HL-60/S4 treated with phorbol 12-myristate 13-acetate at 8.2 ng/mL for 4 days and 3 days (cell line): Measurements from ENCODE around the gene SCN10A.

Experiments
- in situ Hi-C: fragments of 300-500 bp; cut with MboI; formaldehyde crosslinking; loops from 2 replicates; pipeline ENCODE4 v1.15.0; 2022; ENCODE audit warnings: low sequenced_read_pairs

The SCN10A gene

DNA sequence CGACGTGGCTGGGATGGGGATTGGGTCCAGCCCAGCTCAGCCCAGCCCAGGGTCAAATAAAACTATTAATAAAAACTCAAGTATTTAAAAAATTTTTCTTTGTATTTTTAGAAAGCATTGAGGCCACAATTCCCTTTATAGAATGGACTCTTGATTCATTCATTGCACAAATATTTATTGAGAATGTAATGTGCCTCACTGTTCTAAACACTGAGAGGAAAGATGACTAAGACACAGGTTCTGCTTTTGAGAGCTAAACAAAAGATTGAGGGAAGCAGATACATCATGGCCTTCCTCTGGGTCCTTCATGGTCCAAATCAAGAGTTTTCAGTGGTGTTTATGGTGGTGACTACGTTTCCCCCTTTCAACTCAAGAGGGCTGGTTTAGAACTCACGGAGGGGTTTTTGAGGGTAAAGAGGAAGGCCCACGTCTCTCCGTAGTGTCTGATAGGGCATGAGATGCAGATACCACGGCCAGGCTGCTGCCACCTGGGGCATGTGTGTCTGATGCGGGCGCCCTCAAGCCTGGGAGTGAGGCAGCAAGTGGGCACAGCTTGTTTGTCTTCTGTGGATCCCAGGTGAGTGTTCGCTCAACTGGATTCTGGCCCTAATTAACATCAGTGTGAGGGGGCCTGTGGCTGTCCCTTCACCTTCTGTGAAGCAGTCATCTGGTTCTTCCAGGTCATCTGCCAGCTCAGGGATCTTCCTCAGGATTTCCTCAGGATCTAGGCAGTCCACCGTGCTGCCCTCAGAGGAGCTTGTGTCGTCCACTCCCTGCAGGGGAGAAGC lies 93.0 kb downstream of the SCN10A start:
- in situ Hi-C loops, result no loop called here

DNA sequence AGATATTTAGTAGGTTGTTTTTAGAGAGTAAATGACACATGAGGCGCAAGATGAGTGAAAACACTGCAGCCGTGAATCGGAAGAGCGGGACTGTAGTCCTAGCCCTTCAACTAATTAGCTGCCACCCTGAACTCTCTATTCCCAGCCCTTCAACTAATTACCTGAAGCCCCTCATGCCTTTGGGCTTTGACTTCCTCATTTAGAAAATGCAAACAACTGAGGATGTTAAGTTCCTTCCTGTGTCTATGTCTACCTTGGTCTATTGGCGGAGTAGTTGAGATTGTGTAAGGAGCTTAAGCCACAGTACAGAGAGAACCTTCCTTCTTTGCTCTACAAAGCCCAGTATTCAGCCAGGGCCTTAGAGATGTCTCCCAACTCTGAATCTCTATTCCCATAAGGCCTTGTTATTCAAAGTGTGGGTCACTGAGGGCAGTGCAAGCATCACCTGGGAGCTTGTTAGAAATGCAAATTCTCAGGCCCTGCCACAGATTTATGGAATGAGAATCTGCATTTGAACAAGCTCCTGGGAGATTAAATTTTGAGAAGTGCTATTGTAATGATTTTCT lies 94.7 kb downstream of the SCN10A start:
- in situ Hi-C loops, result no loop called here

DNA sequence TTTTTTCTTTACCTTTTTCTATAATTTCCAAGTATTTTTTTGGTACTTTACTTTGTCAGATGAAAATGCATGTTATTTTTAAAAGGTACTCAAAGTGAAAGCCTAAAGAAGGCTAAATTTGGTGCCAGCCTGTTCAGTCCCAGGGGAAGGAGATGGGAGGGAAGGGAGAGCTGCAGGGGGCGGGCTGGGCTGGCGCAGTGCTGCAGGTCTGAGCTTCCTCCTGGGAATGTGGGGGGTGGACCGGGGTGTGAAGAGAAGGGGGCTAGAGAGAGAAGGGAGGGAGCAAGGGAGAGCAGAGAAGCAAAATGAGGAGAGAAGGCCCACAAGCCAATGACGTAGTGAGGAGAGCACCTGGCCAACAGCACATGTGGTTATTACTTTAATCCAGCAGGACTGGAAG lies 95.6 kb downstream of the SCN10A start:
- in situ Hi-C loops, result no loop called here

DNA sequence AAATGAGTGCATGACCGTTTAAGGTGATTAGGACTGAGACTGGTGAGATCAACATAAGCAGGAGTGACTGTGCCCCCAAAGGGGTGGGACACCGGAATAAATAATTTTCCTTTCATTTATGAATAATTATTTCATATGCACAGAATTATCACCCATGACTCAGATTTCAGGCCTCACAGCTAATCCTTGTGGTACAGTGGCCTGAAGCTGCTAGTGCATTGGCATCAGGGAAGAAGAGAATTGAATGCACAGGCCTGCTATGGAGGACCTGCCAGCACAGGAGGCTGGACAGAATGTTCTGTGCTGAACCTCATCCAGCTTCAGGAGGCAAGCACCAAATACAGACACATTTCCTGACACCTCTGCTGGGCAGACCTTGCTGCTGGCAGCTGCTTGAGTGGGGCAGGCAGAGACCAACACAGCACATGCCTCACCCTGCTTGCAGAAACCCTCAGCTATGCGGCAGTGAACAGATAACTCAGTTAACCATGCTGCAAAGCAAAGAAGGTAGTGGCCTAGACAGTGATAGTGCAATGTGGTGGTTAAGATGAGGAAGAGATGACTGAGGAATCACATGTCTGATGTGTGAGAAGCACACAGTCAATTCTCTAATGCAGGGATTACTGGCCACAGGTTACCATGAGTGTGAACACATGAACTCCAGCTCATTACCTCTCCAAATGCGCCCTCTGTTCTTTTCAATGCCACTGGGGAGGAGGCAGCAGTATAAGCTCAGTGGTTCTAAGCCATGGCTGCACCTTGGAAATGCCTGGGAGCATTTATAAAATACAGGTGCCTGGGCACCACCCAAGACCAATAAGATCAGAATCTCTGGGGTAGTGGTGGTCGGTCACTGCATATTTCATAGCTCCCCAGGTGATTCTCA lies 98.4 kb downstream of the SCN10A start:
- in situ Hi-C loops, result no loop called here

DNA sequence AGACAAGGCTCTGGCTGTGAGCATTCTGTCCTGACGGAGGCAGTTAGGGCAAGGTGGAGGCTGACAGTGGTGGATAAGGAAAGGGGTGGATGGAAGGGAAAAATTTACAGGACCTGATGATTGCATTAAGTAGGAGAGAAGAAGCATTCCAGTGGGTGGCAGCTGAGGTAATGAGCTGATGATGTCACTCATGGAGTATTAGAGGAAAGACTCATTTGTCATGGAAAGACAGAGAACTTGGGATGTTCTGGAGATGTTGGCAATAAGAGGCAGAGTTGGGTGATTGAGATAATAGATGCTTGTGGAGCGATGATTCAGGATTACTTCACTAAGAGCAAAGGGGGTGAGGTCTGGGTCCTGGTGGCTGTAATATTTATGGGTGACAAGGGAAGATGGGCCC lies 102.9 kb downstream of the SCN10A start:
- in situ Hi-C loops, result no loop called here

DNA sequence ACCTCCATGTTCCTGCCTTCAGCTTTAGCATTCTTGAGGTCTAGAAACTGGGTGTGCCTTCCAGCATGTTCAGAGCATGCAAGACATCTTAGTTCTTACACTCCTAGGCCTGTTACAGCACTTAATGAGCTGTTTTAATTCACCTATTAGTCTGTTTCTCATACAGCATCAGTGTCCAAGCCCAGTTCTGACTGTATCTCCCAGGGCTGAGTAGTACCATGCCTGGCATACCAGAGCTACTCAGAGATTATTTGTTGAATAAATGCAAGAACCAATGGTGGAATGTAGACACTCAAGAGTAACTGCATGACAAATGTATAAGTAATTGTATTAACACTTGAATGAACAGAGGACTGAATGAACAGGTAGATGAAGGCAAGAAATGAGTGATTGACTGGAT lies 104.7 kb downstream of the SCN10A start:
- in situ Hi-C loops, result no loop called here

DNA sequence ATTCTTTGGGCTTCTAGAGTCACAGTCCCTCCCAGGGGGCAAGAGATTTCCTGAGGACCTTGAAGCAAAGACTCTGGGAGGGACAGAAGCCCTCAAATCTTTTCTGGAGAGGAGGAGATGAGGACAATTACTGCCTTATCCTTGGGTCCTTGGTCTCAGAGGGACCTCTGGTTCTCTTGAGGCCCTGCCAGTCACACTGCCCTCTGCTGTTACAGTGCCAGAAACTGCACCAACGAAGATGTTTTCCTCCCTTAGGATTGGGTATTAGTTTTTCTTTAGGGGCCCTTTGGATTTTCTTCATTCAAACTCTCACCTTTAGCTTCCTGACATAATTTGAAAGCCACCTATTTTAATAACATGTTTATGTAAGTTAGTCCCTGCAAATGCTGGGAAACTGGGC lies 108.3 kb downstream of the SCN10A start:
- in situ Hi-C loops, result no loop called here

DNA sequence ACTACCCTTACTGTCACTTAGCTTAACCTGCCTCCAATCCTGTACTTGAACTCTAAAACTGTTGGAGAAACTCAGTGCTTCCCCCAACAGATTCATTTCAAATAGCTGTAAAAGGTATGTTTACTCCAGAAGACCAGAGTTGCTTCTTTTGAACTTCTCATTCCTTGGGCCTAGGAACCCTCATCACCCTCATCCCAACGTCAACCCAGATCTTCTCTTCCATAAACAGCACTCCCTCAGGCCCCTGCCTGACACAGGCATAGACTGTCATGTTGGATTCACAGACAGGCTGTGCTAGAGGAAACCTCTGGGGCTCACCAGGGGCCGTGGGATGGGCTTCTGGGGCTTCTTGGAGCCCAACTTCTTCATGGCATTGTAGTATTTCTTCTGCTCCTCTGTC lies 109.1 kb downstream of the SCN10A start:
- in situ Hi-C loops, result no loop called here

DNA sequence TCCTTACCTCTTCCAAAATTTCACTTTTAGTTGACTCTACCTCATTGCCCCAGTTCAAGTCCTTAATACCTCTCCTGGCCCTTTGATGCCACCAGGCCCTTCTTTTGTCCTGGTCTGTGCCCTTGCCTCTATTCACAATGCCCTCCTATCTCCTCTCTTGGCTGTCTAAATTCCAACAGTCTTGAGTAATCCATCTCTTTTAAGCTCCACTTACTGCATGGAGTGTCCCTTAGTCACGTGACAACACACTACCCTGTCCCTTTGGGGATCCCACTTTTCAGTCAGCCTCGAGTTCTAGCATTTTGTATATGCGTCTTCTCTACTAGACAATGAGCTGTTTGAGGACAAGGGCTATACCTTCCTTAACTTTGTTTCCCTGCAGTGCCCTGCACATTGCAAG lies 113.8 kb downstream of the SCN10A start:
- in situ Hi-C loops, result no loop called here

DNA sequence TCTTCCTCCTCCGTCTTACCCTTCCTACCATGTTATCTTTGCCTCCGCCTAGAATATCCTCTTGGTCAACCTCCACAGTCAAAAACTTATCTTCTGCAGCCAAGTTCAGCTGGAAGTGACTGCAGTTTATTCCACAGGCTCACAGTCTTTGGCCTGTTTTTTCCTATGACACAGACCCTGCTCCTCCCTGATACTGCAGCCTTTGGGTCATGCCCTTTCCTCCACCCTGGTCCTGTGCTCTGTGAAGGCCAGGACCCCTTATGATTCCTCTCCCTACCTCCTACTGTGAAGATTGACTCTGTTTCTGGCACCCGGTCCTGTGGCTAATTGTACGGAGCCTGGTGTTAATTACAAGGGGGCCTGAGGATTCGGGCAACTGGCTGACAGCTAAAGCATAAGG lies 117.3 kb downstream of the SCN10A start:
- in situ Hi-C loops, result no loop called here

DNA sequence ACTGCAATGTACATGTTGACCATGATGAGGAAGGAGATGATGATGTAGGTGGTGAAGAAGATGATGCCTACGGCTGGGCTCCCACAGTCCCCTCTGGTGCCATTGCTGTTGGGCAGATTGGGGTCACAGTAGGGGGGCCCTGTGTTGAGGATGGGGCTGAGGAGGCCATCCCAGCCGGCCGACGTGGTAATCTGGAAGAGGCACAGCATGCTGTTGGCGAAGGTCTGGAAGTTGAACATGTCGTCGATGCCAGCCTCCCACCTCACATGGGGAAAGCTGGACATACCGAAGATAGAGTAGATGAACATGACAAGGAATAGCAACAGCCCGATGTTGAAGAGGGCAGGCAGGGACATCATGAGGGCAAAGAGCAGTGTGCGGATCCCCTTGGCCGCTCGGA lies 118.0 kb downstream of the SCN10A start:
- in situ Hi-C loops, result no loop called here

DNA sequence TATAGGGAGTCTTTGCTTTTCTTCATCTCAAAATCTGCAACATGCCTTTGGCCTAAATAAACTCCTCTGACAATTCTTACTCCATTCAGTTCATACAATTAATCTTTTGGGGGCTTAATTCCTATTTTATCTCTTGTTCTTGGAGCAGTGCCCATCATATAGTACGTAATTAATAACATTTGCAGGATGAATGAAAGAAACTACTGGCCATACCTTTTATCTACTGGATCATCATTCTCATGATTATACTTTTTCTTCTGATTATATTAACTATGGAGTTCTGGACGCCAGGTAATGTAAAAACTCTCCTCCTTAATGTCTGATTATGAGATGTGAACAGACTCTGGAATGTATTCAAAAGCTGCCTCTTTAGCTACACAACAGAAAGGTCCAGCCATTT lies 120.0 kb downstream of the SCN10A start:
- in situ Hi-C loops, result no loop called here

DNA sequence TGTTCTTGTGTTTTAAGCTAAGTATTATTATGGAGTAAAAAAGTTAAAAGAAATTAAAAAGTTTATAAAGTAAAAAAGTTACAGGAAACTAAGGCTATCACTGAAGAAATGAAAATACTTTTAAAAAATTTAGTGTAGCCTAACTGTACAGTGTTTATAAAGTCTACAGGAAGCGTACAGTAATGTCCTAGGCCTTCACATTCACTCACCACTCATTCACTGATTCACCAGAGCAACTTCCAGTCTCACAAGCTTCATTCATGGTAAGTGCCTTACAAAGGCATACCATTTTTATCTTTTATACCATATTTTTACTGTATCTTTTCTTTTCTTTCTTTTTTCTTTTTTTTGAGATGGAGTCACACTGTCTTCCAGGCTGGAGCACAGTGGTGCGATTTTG lies 125.8 kb downstream of the SCN10A start:
- in situ Hi-C loops, result no loop called here

DNA sequence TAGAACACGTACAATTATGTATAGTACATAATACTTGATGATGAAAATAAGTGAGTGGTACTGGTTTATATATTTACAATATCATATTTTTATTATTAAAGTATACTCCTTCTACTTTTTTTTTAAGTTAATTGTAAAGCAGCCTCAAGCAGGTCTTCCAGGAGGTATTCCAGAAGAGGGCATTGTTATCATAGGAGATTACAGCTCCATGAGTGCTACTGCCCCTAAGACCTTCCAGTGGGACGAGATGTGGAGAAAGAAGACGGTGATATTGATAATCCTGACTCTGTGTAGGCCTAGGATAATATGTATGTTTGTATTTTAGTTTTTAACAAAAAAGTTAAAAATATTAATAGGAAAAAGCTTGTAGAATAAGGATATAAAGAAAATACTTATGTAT lies 126.2 kb downstream of the SCN10A start:
- in situ Hi-C loops, result no loop called here

DNA sequence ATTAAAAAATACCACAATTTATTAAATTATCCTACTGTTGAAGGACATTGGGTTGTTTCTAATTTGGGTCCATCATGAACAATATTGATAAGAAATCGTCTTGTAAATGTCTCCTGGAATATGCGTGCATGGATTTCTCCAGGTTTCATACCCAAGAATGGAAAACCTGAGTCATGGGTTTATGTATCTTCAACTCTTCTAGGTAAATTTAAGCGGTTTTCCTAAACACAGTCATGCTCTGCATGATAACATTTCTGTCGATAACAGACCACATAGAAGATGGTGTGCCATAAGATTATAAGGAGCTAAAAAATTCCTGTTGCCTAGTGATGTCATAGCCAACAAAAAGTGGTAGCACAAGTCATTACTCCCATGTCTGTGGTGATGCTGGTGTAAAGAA lies 126.7 kb downstream of the SCN10A start:
- in situ Hi-C loops, result no loop called here

DNA sequence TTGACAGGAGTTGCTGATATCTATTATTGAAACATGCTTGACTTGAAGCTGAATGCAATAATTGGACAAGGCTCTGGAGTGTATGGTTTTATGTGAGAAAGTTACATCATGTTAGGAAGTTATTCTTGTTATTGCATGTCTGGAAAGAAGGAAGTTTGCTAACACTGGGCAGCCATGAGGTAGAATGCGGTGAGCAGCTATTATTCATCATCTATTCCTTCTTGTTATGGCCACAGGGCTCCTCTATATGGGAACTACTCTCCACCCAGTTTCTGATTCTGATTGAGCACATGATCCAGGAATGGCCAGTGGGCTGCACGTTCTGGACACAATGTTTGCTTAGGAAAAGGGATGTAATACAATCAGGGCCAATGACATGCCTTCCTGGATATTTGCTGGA lies 128.7 kb downstream of the SCN10A start:
- in situ Hi-C loops, result no loop called here

DNA sequence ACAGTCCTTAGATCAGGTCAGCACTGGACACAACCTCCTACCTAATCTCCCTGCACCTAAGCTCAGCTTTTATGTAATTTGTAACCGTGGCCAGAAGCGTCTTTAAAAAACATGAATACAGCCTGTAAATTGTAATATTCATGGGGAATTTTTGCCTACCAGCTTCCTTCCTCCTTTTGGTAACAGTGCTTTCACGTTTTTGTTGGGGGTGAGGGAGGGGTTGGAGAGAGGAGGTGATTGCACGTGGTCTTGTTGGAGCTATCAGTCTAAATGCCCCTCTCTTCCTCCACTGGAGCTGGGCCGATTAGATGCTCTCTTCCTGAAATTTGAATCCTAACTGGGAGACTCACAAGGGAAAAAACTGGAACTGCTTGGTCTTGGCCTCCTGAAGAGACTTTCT lies 131.5 kb downstream of the SCN10A start:
- in situ Hi-C loops, result no loop called here

DNA sequence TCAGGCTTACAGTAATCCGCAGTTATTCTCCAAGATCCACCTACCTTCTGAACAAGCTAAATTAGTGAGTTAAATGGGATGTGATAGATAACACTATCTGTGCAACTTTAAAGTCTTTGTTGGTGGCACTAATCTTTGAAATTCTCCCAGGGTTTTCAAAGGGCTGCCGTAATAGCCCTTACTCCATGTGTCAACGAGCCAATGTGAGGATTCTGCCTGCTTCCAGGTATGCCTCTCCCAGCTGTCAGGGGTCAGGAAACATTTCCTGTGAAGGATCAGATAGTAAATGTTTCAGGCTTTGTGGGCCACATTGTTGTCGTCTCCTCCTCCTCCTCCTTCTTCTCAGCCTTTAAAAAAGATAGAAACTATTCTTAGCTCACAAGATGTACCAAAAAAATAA lies 146.3 kb downstream of the SCN10A start:
- in situ Hi-C loops, result no loop called here

DNA sequence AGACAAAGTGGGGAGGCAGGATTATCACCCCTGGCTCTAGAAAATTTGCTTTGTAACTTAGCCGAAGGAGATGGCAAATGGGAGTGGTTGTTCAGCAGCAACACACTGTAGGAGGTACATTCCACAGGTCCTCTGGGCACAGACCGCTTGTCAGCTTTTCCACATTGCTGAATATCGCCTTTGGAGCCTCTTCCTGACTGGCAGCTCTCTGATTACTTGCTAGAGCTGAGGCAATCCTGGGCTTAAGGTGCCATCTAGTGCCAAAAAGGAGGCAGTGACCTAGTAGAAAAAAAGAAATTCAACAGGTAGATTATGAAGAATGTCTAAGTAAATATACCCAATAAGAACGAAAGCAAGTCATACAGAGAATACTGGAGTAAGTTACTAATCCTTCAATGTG lies 153.5 kb downstream of the SCN10A start:
- in situ Hi-C loops, result no loop called here

DNA sequence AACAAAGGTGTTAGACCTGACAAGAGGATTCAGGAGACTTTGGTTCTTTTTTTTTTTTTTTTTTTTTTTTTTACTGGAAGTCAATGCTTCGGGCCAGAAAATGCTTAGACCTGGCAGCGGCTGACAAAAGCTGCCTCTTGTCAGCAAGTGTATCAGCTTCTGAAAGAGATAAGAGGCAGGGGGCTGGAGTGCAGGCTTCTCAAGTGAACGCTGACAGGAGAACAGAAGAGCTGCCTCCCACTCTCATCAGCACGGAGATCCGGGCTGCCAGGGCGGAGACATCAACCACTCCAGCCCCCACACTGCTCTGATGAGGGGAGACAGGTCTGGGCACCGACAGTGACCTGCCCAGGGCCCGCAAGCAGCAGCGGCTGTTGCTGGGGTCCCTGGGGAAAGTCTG lies 157.2 kb downstream of the SCN10A start:
- in situ Hi-C loops, result no loop called here

DNA sequence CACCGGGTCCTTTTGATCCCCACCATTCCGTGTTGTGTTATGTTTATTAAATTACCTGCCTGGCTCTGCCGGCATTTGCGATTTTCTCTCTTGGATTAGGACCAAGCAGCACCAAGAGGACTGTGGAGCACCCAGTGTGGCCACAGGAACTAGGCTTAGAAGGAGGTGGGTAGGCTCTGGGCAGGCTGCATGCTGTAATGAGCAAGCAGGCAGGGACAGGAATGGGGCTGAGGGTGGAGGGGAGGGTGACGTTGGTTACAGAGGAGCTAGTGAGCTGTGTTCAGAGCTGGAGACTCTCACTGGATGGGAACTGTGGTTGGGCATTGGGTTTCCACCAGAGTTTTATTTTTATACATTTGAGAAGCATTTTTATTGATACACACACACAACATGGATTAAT lies 158.6 kb downstream of the SCN10A start:
- in situ Hi-C loops, result no loop called here

DNA sequence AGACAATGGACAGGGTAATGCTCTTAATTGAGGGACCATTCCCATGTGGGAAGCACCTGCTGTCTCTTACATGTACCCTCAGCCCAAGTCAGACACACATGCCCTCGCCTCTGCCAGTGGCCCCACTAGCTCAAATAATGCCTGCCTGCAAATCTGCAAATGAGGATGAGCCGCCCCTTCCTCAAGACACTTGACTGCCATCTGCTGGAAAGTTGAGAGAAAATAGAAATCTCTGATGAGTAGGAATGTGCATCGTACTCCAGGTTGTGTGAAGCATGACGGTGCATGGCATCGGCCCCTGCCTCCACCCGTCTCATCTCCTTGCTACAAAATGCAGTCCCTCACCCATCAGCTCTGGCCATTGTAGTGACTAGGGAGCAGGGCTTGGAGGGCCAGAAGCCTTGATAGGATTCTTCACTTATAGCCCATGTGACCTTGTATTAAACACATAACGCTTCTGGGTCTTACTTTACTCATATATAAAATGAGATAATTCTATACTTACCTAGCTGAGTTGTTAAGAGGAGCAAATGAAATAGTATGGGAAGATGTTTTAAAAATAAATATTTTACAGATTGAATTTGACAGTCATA lies 160.2 kb downstream of the SCN10A start:
- in situ Hi-C loops, result no loop called here
